OCI-LY7 (cell line): Measurements from ENCODE around the gene TAF8. TPM values are rescaled to one million over a fixed set of nuclear protein-coding genes. Genes with fewer than 3 reads are reported as not detected.

ENCODE experiments used
- BruUV-seq: library from RNA; stranded (reverse); fragments of 400-500 nt; replicated peaks from 2 replicates; lab custom pipeline; 2021; lab: Mats Ljungman, UMichigan
- CTCF ChIA-PET: fragments of 300-600 bp; sonication (Branson Sonifier 250); formaldehyde crosslinking; loops from one replicate; lab custom pipeline; 2022; ENCODE audit warnings: antibody characterized with exemption; ENCODE audit not compliant: unreplicated experiment; lab: Charles Lee
- POLR2A ChIA-PET: fragments of 300-600 bp; sonication (Branson Sonifier 250); formaldehyde crosslinking; loops from one replicate; lab custom pipeline; 2022; ENCODE audit warnings: antibody characterized with exemption; lab: Charles Lee
- DNase-seq: peaks from one replicate; pipeline ENCODE4 v3.0.0-alpha.2; 2015; ENCODE audit warnings: low spot score
- H2AFZ ChIP-seq: fragments of 200-600 bp; sonication (generic), shearing (Covaris generic); 2 replicates; pipeline ENCODE4 v1.6.1; 2014; ENCODE audit warnings: mild to moderate bottlenecking, antibody characterized with exemption, low read length, moderate library complexity
- H3K27ac ChIP-seq: fragments of 200-600 bp; sonication (generic); 2 replicates; pipeline ENCODE4 v1.5.1; 2014; ENCODE audit warnings: mixed run types, low read depth, mild to moderate bottlenecking, moderate library complexity, low read length, inconsistent platforms; ENCODE audit not compliant: poor library complexity, severe bottlenecking
- H3K36me3 ChIP-seq: fragments of 200-600 bp; sonication (generic); 2 replicates; pipeline ENCODE4 v1.6.1; 2014; ENCODE audit warnings: mild to moderate bottlenecking, antibody characterized with exemption, low read length, moderate library complexity, mixed read lengths; ENCODE audit not compliant: insufficient read depth
- H3K4me1 ChIP-seq: fragments of 200-600 bp; sonication (generic); 2 replicates; pipeline ENCODE4 v1.5.1; 2014; ENCODE audit warnings: mild to moderate bottlenecking, low read length; ENCODE audit not compliant: insufficient read depth, poor library complexity, severe bottlenecking
- H3K4me2 ChIP-seq: fragments of 200-600 bp; sonication (generic); 2 replicates; pipeline ENCODE4 v1.6.1; 2014; ENCODE audit warnings: mild to moderate bottlenecking, low read length
- H3K4me3 ChIP-seq: fragments of 200-600 bp; sonication (generic); 2 replicates; pipeline ENCODE4 v1.5.1; 2014; ENCODE audit warnings: mild to moderate bottlenecking, low read depth, low read length; ENCODE audit not compliant: poor library complexity, severe bottlenecking
- H3K79me2 ChIP-seq: fragments of 200-600 bp; sonication (generic); 2 replicates; pipeline ENCODE4 v1.6.1; 2016; ENCODE audit warnings: low read depth, mild to moderate bottlenecking, low read length, moderate library complexity, mixed read lengths; ENCODE audit not compliant: insufficient read depth
- H3K9me2 ChIP-seq: fragments of 200-600 bp; sonication (generic); 2 replicates; pipeline ENCODE4 v1.6.1; 2016; ENCODE audit warnings: mild to moderate bottlenecking, low read length, mixed read lengths; ENCODE audit not compliant: insufficient read depth
- H3K9me3 ChIP-seq: fragments of 200-600 bp; sonication (generic); 2 replicates; pipeline ENCODE4 v1.6.1; 2014; ENCODE audit warnings: mild to moderate bottlenecking, mixed run types, low read length, mixed read lengths
- H4K20me1 ChIP-seq: fragments of 200-600 bp; sonication (generic); 2 replicates; pipeline ENCODE4 v1.6.1; 2014; ENCODE audit warnings: mild to moderate bottlenecking, antibody characterized with exemption, low read length, moderate library complexity, mixed read lengths; ENCODE audit not compliant: insufficient read depth
- CTCF ChIP-seq: fragments of 200-600 bp; sonication (generic); conservative IDR thresholded peaks from 2 replicates; pipeline ENCODE4 v1.5.1; 2014; ENCODE audit warnings: mild to moderate bottlenecking, antibody characterized with exemption, low read length, moderate library complexity, mixed read lengths
- EZH2phosphoT487 ChIP-seq: fragments of 200-600 bp; sonication (generic); IDR thresholded peaks from 2 replicates; pipeline ENCODE4 v1.6.1; 2018; ENCODE audit warnings: low read depth, borderline replicate concordance, mild to moderate bottlenecking, mixed run types, antibody characterized with exemption, low read length, moderate library complexity, mixed read lengths
- intact Hi-C: fragments of 100-400 bp; cut with micrococcal nuclease; formaldehyde crosslinking; loops from one replicate; pipeline ENCODE4 v1.10.0; 2022; ENCODE audit not compliant: unreplicated experiment
- total RNA-seq, 2 experiments: library from RNA; depleted of rRNA in 1 of 2; stranded (reverse); fragments of >200 nt in 1 of 2; shearing (Covaris generic) in 1 of 2; gene quantifications; 2 replicates each; pipeline ENCODE4 v1.2.3, GENCODE V29; 2014 to 2022

TAF8 gene
- total RNA-seq, 2 experiments from 2014 or later: 35.1 to 47.8 TPM

GRCh38 chr6:42043787-42044475, 6.4 kb upstream of the TAF8 start:
- DNase-seq: peak; percentile 90
- TF ChIP-seq EZH2phosphoT487 (no peak), CTCF (peak; percentile 97)
- Histone ChIP-seq H2AFZ (peak overlapping the region; percentile 4; the same call in 1 of the 2 replicates), H4K20me1 (no peaks in the 10 kb centered on the region; the same call in 1 of the 2 replicates), H3K79me2 (peaks cover 39% of the 10 kb centered on the region; the same call in 1 of the 2 replicates), H3K4me3 (peak overlapping the region; percentile 20), H3K4me2 (peak overlapping the region; percentile 55), H3K4me1 (peaks cover 83% of the 10 kb centered on the region), H3K9me2 (no peaks in the 10 kb centered on the region), H3K27ac (peak overlapping the region; percentile 68), H3K36me3 (peaks cover 8% of the 10 kb centered on the region; the same call in 1 of the 2 replicates), H3K9me3 (no peaks in the 10 kb centered on the region)
- CTCF ChIA-PET: interaction anchor here (0.6 to 2.2 kb wide), 8 partner anchors 35 to 243 kb away, joined by 3 to 11 read pairs (median 3); partner anchors contain the start of genes BYSL and MED20
- POLR2A ChIA-PET: interaction anchor here (0.9 to 2.1 kb wide), 5 partner anchors 26 to 198 kb away, joined by 3 to 8 read pairs (median 4); no protein-coding TSS in a partner anchor
- intact Hi-C loops: loop anchor here (1.0 to 10.0 kb wide), 10 partner anchors 108 to 499 kb away; partner anchors contain the start of genes BYSL, FOXP4, MED20 and PRICKLE4
- BruUV-seq: no TSS peak

- peak overlapping the region; percentile 83 for H3K4me2 ChIP-seq
- ChIA-PET CTCF (interaction anchor here (2.2 kb wide), 1 partner anchor 125 kb away, joined by 8 read pairs; the partner anchor contains the start of genes BYSL and MED20), POLR2A (interaction anchor here (0.6 to 2.1 kb wide), 9 partner anchors 30 to 245 kb away, joined by 3 to 8 read pairs (median 4); partner anchors contain the start of genes BYSL and MED20)
- intact Hi-C loops: loop anchor here (2.0 to 10.0 kb wide), 3 partner anchors 311 to 501 kb away; partner anchors contain the start of genes FOXP4 and TFEB
- peaks cover 34% of the 10 kb centered on the region; the same call in 1 of the 2 replicates for H3K79me2 ChIP-seq
- H3K4me1 ChIP-seq: peaks cover 77% of the 10 kb centered on the region
- TF ChIP-seq CTCF (no peak), EZH2phosphoT487 (no peak)
- H4K20me1 ChIP-seq: no peaks in the 10 kb centered on the region; the same call in 1 of the 2 replicates
- peaks cover 8% of the 10 kb centered on the region; the same call in 1 of the 2 replicates for H3K36me3 ChIP-seq
- no TSS peak for BruUV-seq
- peak; percentile 67 for DNase-seq
- peak overlapping the region; percentile 52 for H3K27ac ChIP-seq
- no peaks in the 10 kb centered on the region for H3K9me3 ChIP-seq
- H3K4me3 ChIP-seq: peak overlapping the region; percentile 82
- no peaks in the 10 kb centered on the region for H3K9me2 ChIP-seq
- no peak overlapping the region for H2AFZ ChIP-seq
Observed at GRCh38 chr6:42045538-42046460, 4.5 kb upstream of the TAF8 start.
